ENCODE measurements around the gene ADGRV1.
A peak's percentile ranks its signal among the peaks of the same experiment; 100 is the strongest.

The ADGRV1 gene

DNA sequence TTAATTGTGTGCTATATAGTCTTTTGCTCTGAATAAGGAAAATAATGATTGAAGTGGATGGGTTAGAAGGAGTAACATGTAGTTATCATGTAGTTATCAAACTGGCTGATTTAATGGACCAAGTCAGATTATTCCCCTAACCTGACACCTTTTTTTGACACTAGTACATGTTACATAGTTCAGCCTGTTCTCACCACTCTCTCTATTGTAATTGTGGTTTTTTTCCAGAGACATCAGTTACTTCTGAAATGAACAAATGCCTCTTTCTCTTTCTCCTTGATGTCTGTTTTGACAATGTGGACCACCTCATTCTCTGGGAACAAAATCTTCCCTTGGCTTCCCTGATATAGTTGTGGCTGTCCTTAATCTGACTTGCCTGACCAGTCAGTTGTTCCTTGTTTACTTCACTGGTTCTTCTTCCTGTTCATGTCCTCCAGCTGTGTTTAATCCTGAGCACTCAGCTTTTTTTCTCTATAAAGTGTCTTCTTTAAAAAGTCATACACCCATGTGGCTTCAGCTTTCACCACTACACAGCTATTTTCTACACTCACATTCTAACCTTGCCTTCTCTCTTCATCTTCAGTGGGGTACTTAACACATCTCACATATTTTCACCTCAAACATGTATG, 581.1 kb downstream of the ADGRV1 start:
- no peak for DNase-seq (ENCODE audit: low read depth)

DNA sequence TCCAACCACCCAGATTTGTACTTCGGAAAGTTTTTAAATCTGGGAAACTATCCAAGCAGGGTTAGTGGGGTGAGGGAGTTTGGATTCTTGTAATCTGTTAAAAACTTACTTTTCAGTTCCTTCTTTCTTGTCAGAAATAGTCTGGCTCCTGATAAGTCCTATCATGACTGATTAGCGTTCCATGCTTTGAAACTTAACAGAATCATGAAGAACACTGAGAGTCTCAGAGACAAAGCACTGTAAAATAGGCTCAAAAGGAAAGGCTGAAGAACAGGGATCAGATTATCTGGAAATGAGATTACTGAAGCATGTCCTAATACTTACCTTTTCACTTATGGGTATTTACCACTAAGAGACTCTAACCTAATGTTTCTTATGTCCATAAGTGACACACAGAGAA, 582.1 kb downstream of the ADGRV1 start:
- no peak for DNase-seq (ENCODE audit: low read depth)

DNA sequence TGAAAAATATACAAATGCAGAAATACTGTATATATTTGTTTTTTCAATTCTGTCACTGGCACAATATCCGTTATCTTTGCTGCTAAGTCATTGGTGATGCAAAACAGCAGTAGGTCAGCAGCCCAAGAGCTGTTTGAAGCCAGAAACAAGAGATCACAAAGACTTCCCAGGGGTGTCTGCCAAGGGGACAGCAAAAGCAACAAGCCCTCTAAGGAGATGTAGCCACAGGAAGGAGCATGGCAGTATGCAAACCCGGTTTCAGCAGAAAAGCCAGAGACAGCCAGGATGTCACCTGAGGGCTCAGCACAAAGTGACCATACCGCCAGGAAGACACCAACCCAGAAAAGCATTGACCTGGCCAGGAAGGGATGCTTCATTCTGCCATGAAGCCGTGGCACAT, 583.0 kb downstream of the ADGRV1 start:
- DNase-seq (ENCODE audit: low read depth), result no peak

DNA sequence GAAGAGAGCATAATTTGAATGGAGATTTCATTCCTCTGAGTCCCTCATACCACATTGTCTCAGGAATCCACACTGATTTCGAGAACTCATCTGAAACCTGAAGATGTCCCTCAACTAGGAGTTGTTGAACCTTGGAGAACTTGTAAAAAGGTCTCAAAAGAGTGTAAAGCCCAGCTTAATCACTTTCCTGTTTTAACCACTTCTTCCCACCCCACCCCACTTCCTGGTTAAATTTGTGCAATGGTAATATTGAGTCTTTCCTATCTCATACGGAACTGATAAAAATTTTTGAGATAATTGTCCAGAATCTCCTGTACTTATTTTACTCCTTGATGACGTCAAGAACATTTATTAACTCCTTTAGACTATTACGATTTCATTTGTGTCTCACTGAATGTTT, 583.8 kb downstream of the ADGRV1 start:
- no peak for DNase-seq (ENCODE audit: low read depth)

DNA sequence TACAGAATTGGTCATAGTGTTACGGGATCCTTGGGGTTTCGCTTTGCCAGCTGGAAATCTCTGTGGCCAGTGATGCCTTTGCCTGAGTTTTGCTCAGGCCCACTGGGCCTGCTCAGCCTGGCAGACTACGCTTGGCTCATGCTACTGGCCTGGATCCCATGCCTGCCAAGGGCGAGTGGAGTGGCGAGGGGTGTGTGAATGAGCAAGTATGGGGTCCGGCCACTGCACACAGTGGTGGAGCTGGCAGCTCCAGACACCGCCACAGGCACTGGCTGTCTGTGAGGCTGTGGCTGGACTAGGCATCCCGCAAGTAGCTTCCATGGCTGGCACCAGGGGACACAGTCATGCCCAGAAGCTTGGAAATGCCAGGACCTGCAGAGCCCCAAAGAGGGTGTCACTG, 584.2 kb downstream of the ADGRV1 start:
- DNase-seq (ENCODE audit: low read depth), result no peak

DNA sequence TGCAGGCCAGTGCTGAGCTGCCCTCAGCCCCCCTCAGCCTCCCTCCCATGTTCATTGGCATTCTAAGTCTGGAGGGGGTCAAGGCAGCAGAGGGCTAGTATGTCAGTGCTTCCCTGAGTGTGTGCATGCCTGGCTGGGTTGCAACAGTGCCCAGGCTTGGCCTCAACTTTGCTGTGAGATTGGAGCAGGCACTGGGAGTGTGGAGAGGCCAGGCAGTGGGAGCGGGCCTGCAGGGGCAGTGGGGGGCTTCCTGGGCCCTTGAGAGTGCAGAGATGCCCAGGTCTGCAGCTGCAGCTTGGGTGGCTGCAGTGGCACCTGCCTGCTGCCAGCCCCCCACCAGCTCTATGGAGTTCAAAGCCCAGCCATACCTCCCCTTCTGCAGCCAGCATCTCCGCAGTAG, 585.2 kb downstream of the ADGRV1 start:
- no peak for DNase-seq (ENCODE audit: low read depth)

- no peak for DNase-seq (ENCODE audit: low read depth)
These were observed 586.1 kb downstream of the ADGRV1 start for GRCh38 chr5:91144491-91145332.

GRCh38 chr5:91145333-91145620, 586.7 kb downstream of the ADGRV1 start:
- no peak for DNase-seq (ENCODE audit: low read depth)

DNA sequence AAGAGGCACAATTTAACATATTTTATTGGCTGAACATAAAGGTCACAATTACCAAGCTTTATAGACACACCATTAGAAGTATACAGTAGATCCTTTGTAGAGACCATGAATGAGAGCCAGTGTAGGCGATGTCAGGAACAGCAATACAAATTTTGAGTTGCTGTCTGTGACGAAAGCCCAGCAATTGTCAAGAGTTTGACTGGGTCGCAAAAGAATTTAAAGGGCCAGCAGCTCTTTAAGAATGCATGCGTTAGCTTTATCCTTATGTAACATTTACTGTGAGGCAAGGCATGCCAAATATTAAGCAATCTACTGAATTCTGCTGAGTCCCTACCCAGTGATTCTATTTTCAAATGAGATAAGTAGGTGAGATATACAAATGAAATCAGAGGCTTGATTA, 587.6 kb downstream of the ADGRV1 start:
- DNase-seq (ENCODE audit: low read depth), result no peak

GRCh38 chr5:91146905-91147600, 588.5 kb downstream of the ADGRV1 start:
- no peak for DNase-seq (ENCODE audit: low read depth)

DNA sequence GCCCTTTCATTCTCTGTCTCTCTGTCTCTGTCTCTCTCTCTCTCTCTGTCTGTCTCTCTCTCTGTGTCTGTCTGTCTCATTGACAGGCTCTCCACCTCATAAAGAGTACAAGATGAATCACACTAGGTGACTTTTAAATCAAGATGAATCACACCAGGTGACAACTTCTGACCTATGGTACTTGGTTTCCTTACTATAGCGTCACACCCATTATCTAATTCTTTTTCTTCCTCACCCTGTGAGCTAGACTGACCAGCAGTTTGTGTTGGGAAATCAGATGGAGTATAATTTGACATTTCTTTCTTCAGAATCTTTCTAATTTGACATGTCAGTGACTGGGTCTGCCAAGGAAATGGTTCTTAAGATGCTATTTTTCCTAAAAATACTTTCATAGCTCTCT, 591.6 kb downstream of the ADGRV1 start:
- no peak for DNase-seq (ENCODE audit: low read depth)

DNA sequence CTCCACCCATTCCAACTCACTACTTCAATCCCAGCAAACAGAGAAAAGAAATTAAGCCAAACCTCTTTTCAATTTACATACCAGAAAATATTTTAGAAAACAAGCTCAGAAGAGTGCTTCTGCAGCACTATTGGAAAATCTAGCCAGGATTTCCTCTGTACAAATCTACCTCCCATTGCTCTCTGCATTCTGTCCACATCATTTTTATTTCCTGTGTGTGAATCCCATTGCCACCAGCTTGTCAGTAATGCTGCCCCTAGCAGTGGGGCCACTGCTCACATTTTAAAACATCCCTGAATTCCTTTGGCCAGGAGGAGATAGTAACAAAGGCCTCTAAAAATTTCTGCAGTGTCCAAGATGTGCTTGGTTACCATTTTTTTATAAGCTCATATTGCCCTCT, 592.0 kb downstream of the ADGRV1 start:
- no peak for DNase-seq (ENCODE audit: low read depth)

DNA sequence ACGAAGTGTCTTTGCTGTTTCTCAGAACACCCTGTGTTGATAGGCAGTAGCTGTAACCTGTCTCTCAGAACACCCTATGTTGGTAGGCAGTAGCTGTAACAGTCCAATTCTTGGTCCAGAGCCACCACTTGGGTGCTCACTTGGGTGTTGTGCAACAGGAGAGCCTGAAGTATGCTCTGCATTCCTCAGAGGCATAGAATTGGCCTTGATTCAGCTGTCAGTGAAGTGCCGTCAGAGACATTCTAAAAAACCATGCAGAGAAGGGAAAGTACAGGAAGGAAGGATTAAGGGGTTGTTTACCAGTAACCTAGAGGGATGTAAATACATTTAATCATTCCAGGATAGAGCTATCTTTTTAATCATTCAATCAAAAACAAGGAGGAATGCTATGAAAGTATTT, 593.4 kb downstream of the ADGRV1 start:
- DNase-seq (ENCODE audit: low read depth), result no peak

GRCh38 chr5:91154338-91154737, 595.7 kb downstream of the ADGRV1 start:
- DNase-seq (ENCODE audit: low read depth), result no peak

DNA sequence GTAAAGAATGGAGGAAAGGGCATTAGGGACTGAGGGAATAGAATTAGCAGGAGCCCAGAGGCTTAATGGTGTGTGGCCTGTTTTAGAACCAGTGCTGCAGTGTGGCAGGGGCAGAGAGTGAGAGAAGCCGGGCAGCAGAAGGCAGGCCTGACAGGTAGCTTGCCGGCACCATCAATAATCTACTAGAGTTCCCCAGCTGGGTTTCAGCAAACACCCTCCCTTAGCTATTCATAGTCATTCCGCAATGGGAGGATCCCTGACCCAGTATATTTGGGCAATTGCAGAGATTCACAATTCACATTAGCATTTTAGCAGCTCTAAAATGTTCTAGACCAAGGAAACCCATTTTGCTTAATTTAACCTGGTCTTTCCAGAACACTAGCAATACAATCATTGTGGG, 596.7 kb downstream of the ADGRV1 start:
- no peak for DNase-seq (ENCODE audit: low read depth)

DNA sequence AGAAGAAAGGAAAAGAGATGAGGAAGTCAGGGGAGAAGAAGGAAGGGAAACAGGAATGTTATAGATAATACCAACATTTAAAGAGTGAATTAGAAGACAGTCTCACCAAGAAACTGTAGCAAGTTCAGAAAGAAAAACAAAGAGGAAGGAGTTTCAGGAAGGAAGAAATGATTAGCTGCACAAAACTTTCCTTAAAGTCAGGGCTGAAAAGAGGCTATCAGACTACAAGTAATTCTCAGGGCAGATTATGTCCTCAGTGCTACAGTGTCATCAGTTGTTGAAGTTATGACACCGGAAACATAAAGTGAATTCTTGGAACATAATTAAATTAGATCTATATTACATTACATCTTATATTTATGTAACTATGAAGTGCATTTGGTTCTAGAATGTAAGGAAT, 597.6 kb downstream of the ADGRV1 start:
- DNase-seq (ENCODE audit: low read depth), result no peak

DNA sequence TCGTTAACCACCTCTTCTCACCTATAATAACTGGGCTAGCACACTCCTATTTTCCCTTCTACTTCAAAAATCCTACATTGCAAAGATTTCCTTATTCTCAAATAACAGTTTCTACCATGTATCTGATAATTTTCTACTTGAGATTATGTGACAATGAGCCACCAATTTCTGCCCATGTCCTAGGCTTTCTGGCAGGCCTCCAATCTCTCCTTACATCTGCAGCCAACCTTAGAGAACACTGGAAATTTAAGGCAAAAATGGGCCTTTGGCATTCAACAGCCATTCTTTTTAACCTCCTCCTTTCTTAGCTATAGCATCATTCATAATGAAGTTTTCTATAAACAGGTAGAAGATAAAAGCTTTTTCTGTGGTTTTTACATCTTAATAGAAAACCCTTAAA, 599.4 kb downstream of the ADGRV1 start:
- no peak for DNase-seq (ENCODE audit: low read depth)

DNA sequence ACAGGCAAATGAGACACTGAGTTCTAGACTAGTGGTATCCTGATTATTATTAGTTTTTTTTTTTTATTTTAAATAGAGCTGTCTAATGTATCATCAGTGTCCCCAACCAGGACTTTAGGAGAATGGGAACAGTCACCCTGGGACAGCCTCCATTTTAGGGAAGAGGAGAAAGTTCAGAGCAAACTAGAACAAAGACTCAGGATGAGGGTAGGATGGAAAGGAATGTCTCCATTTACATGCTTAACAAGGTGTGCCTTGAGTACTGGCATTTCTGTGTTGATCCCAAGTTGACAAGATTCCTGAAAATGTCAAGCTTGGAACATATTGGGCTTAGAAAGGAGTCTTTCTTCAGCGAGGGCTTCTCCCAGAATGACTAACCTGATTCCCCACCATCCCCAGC, 601.0 kb downstream of the ADGRV1 start:
- no peak for DNase-seq (ENCODE audit: low read depth)

GRCh38 chr5:91160714-91161285, 602.2 kb downstream of the ADGRV1 start:
- no peak for DNase-seq (ENCODE audit: low read depth)

DNA sequence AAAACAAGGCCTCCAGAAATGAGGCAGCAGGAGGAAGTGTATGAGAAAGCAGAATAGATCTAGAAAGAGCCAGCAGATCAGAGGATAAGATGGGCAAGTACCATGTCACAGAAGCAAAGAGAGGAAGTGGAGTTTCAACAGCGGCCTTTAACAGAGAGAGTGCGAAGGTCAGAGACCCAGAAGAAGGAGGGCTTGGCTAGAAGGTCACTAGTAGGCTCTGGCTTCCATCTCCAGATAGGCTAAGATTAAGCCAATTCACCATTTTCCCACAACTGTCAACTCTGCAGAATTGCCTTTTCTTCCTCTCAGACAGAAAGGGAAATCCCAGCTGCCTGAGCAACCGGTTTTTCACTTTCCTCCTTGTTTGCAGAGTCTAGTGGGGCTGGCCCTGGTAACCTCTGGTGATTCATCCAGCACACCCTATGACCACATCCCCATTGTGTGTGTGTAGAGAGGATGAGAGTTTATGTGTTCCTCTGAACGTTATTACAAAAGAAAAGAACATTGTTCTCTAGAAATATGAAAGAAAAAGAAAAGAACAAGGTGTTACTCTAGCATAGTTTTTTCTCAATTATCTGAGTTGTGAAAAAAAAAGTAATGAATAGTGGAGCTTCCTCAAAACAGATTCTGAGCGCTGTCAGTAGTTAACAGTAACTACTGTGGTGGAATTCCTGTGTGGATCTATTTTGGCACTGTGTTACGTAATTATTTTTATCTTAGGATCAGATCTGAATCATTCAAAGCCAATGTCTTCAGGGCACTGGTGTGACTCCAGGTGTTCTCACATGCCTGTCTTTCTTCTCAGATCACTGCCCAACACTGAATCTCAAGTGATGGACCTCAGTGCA, 604.2 kb downstream of the ADGRV1 start:
- peak; percentile 10 for DNase-seq (ENCODE audit: low read depth)

DNA sequence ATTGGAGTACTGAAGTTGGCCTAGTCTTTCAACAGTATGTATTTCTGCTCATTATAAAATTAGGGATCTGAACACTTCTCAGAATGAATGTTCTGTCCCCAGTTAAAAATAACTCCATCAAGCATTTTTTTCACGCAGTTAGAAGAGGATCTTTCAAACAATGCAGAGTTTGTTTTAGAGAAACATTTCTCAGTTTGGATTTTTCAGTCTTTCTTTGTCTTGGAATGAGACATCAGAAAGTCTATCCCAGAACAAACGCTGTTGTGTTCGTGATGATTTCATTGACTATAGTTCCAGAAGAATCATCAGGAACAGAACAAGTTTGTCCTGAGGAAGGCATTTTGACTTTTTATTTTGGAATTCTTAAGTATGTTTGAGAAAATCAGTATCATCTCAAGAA, 605.8 kb downstream of the ADGRV1 start:
- no peak for DNase-seq (ENCODE audit: low read depth)

Data from activated T-cell treated with anti-CD3 and anti-CD28 coated beads for 1 hour (primary cell).